ENCODE measurements around the gene ALG14. TPM values are rescaled to one million over a fixed set of nuclear protein-coding genes. Genes with fewer than 3 reads are reported as not detected.
"Not testable (repeated sequence)": the region's sequence is repeated elsewhere in the genome, so short reads cannot be mapped to it uniquely, and the experiment has no call there.

The ALG14 gene
- total RNA-seq, 1 donor from 2014 or later = 5.5 TPM

DNA sequence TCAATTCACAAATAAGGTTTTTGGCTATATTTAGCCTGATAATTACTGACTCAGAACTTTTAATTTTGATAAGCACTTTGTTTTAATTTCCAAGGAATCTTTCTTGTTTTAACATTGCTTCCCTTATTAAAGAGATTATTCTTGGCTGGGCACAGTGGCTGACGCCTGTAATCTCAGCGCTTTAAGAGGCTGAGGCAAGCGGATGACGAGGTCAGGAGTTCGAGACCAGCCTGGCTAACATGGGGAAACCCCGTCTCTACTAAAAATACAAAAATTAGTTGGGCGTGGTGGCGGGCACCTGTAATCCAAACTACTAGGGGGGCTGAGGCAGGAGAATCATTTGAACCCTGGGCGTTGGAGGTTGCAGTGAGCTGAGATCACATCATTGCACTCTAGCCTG, 13.8 kb downstream of the ALG14 start:
- TF ChIP-seq, protein P1, sequence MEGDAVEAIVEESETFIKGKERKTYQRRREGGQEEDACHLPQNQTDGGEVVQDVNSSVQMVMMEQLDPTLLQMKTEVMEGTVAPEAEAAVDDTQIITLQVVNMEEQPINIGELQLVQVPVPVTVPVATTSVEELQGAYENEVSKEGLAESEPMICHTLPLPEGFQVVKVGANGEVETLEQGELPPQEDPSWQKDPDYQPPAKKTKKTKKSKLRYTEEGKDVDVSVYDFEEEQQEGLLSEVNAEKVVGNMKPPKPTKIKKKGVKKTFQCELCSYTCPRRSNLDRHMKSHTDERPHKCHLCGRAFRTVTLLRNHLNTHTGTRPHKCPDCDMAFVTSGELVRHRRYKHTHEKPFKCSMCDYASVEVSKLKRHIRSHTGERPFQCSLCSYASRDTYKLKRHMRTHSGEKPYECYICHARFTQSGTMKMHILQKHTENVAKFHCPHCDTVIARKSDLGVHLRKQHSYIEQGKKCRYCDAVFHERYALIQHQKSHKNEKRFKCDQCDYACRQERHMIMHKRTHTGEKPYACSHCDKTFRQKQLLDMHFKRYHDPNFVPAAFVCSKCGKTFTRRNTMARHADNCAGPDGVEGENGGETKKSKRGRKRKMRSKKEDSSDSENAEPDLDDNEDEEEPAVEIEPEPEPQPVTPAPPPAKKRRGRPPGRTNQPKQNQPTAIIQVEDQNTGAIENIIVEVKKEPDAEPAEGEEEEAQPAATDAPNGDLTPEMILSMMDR (IDR thresholded peaks at IDR 0.05) = no peak

GRCh38 chr1:95057351-95057750, 15.4 kb downstream of the ALG14 start:
- no peak overlapping the region for H3K27ac Mint-ChIP-seq (ENCODE audit: unreplicated experiment)
- no peaks in the 10 kb centered on the region for H3K9me3 Mint-ChIP-seq (ENCODE audit: unreplicated experiment)
- no peaks in the 10 kb centered on the region for H3K36me3 Mint-ChIP-seq (ENCODE audit: unreplicated experiment)
- DNase-seq (ENCODE audit: extremely low spot score, unreplicated experiment) = no peak
- no peaks in the 10 kb centered on the region for H3K27me3 Mint-ChIP-seq (ENCODE audit: unreplicated experiment)
- TF ChIP-seq, protein P1 (IDR thresholded peaks at IDR 0.05) = no peak
- H3K4me3 Mint-ChIP-seq (ENCODE audit: unreplicated experiment) = no peak overlapping the region
- no peaks in the 10 kb centered on the region for H3K4me1 Mint-ChIP-seq (ENCODE audit: unreplicated experiment)

More for the DNA sequence above, 13.8 kb downstream of the ALG14 start:
- Mint-ChIP-seq H3K9me3 (ENCODE audit: unreplicated experiment) (no peaks in the 10 kb centered on the region), H3K27me3 (ENCODE audit: unreplicated experiment) (no peaks in the 10 kb centered on the region), H3K4me3 (ENCODE audit: unreplicated experiment) (no peak overlapping the region), H3K36me3 (ENCODE audit: unreplicated experiment) (peaks cover 10% of the 10 kb centered on the region), H3K4me1 (ENCODE audit: unreplicated experiment) (no peaks in the 10 kb centered on the region), H3K27ac (ENCODE audit: unreplicated experiment) (no peak overlapping the region)
- DNase-seq (ENCODE audit: extremely low spot score, unreplicated experiment) = no peak

- H3K36me3 Mint-ChIP-seq (ENCODE audit: unreplicated experiment) = peaks cover 5% of the 10 kb centered on the region
- no peak overlapping the region for H3K4me3 Mint-ChIP-seq (ENCODE audit: unreplicated experiment)
- TF ChIP-seq, protein P1 (IDR thresholded peaks at IDR 0.05) = no peak
These were observed 22.8 kb downstream of the ALG14 start for GRCh38 chr1:95049935-95050334.

GRCh38 chr1:95048317-95048716, 24.4 kb downstream of the ALG14 start:
- Mint-ChIP-seq H3K27me3 (ENCODE audit: unreplicated experiment) (no peaks in the 10 kb centered on the region), H3K4me1 (ENCODE audit: unreplicated experiment) (no peaks in the 10 kb centered on the region), H3K9me3 (ENCODE audit: unreplicated experiment) (no peaks in the 10 kb centered on the region), H3K4me3 (ENCODE audit: unreplicated experiment) (no peak overlapping the region), H3K36me3 (ENCODE audit: unreplicated experiment) (peaks cover 5% of the 10 kb centered on the region), H3K27ac (ENCODE audit: unreplicated experiment) (no peak overlapping the region)
- TF ChIP-seq, protein P1 (IDR thresholded peaks at IDR 0.05) = no peak
- DNase-seq (ENCODE audit: extremely low spot score, unreplicated experiment) = no peak

More at GRCh38 chr1:95049935-95050334, 22.8 kb downstream of the ALG14 start:
- Mint-ChIP-seq H3K27me3 (ENCODE audit: unreplicated experiment) (no peaks in the 10 kb centered on the region), H3K9me3 (ENCODE audit: unreplicated experiment) (no peaks in the 10 kb centered on the region), H3K27ac (ENCODE audit: unreplicated experiment) (no peak overlapping the region), H3K4me1 (ENCODE audit: unreplicated experiment) (no peaks in the 10 kb centered on the region)
- no peak for DNase-seq (ENCODE audit: extremely low spot score, unreplicated experiment)

DNA sequence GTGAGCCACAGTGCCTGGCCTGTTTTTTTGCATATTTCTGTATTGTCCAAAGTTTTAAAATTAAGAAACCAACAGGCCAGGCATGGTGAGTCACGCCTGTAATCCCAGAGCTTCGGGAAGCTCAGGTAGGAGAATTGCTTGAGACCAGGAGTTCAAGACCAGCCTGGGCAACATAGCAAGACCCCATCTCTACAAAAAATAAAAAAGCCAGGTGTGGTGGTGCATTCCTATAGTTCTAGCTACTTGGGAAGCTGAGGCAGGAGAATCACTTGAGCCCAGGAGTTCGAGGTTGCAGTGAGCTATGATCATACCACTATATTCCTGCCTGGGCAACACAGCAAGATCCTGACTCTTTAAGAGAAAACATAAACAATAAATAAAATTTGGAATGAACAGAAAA, 25.1 kb downstream of the ALG14 start:
- not testable (repeated sequence) for H3K9me3 Mint-ChIP-seq (ENCODE audit: unreplicated experiment); H3K36me3 Mint-ChIP-seq (ENCODE audit: unreplicated experiment); H3K4me3 Mint-ChIP-seq (ENCODE audit: unreplicated experiment); DNase-seq (ENCODE audit: extremely low spot score, unreplicated experiment); H3K27ac Mint-ChIP-seq (ENCODE audit: unreplicated experiment); H3K27me3 Mint-ChIP-seq (ENCODE audit: unreplicated experiment); H3K4me1 Mint-ChIP-seq (ENCODE audit: unreplicated experiment)

GRCh38 chr1:95046359-95046758, 26.4 kb downstream of the ALG14 start:
- TF ChIP-seq, protein P1 (IDR thresholded peaks at IDR 0.05) = no peak
- DNase-seq (ENCODE audit: extremely low spot score, unreplicated experiment) = no peak
- H3K27me3 Mint-ChIP-seq (ENCODE audit: unreplicated experiment) = no peaks in the 10 kb centered on the region
- H3K36me3 Mint-ChIP-seq (ENCODE audit: unreplicated experiment) = no peaks in the 10 kb centered on the region
- no peaks in the 10 kb centered on the region for H3K9me3 Mint-ChIP-seq (ENCODE audit: unreplicated experiment)
- no peak overlapping the region for H3K4me3 Mint-ChIP-seq (ENCODE audit: unreplicated experiment)
- H3K4me1 Mint-ChIP-seq (ENCODE audit: unreplicated experiment) = peaks cover 1% of the 10 kb centered on the region
- no peak overlapping the region for H3K27ac Mint-ChIP-seq (ENCODE audit: unreplicated experiment)
